HUES64 (cell line): Measurements from ENCODE around the gene GRAMD1B.

ENCODE experiments used
- H3K27ac ChIP-seq: 2 replicates; pipeline ENCODE4 v1.7.0; 2013; ENCODE audit warnings: low read depth, low read length, inconsistent platforms
- H3K27me3 ChIP-seq: 2 replicates; pipeline ENCODE4 v1.6.1; 2013; ENCODE audit warnings: mild to moderate bottlenecking, low read length; ENCODE audit not compliant: insufficient read depth
- H3K36me3 ChIP-seq: 2 replicates; pipeline ENCODE4 v1.6.1; 2013; ENCODE audit warnings: mild to moderate bottlenecking, low read length; ENCODE audit not compliant: insufficient read depth
- H3K4me1 ChIP-seq: 2 replicates; pipeline ENCODE4 v1.6.1; 2013; ENCODE audit warnings: mild to moderate bottlenecking, low read length, moderate library complexity; ENCODE audit not compliant: insufficient read depth
- H3K4me3 ChIP-seq: 2 replicates; pipeline ENCODE4 v1.5.1; 2013; ENCODE audit warnings: mild to moderate bottlenecking, low read length, moderate library complexity
- H3K9ac ChIP-seq: 2 replicates; pipeline ENCODE4 v1.6.1; 2013; ENCODE audit warnings: mild to moderate bottlenecking, low read depth, low read length
- H3K9me3 ChIP-seq: 2 replicates; pipeline ENCODE4 v1.6.1; 2013; ENCODE audit warnings: low read depth, low read length; ENCODE audit not compliant: insufficient read depth
- WGBS: fragments of 150-250, 120-280 bp; methylation state at CpG from one replicate; pipeline ENCODE4 v1.1.7; 2013; ENCODE audit warnings: missing lambda C conversion rate; 5-methylcytosine and 5-hydroxymethylcytosine counted together

Gene GRAMD1B

GRCh38 chr11:123547180-123547579 is 117.1 kb downstream of the GRAMD1B start:
- no peaks in the 10 kb centered on the region for H3K9me3 ChIP-seq
- H3K27ac ChIP-seq = no peak overlapping the region
- H3K4me3 ChIP-seq = no peak overlapping the region
- no peaks in the 10 kb centered on the region for H3K27me3 ChIP-seq
- peaks cover 25% of the 10 kb centered on the region; the same call in 1 of the 2 replicates for H3K4me1 ChIP-seq
- H3K9ac ChIP-seq = no peak overlapping the region
- no peaks in the 10 kb centered on the region for H3K36me3 ChIP-seq

GRCh38 chr11:123548774-123549173 is 118.7 kb downstream of the GRAMD1B start:
- no peak overlapping the region for H3K9ac ChIP-seq
- no peaks in the 10 kb centered on the region for H3K27me3 ChIP-seq
- 85% methylated on average over 4 of the region's 4 CpGs for WGBS
- no peaks in the 10 kb centered on the region for H3K9me3 ChIP-seq
- H3K4me1 ChIP-seq = peaks cover 25% of the 10 kb centered on the region; the same call in 1 of the 2 replicates
- no peaks in the 10 kb centered on the region for H3K36me3 ChIP-seq
- no peak overlapping the region for H3K4me3 ChIP-seq
- H3K27ac ChIP-seq = no peak overlapping the region

- H3K27me3 ChIP-seq = no peaks in the 10 kb centered on the region
- H3K9me3 ChIP-seq = no peaks in the 10 kb centered on the region
- WGBS = 85% methylated on average over 16 of the region's 16 CpGs
These were observed 120.2 kb downstream of the GRAMD1B start for GRCh38 chr11:123549926-123550917.

GRCh38 chr11:123551079-123551478 is 121.0 kb downstream of the GRAMD1B start:
- Histone ChIP-seq H3K9ac (no peak overlapping the region), H3K4me3 (no peak overlapping the region), H3K4me1 (peaks cover 16% of the 10 kb centered on the region; the same call in 1 of the 2 replicates), H3K36me3 (no peaks in the 10 kb centered on the region), H3K27ac (no peak overlapping the region), H3K9me3 (no peaks in the 10 kb centered on the region), H3K27me3 (no peaks in the 10 kb centered on the region)
- WGBS = 92% methylated on average over 6 of the region's 6 CpGs

More at GRCh38 chr11:123549926-123550917, 120.2 kb downstream of the GRAMD1B start:
- Histone ChIP-seq H3K4me3 (no peak overlapping the region), H3K27ac (no peak overlapping the region), H3K9ac (no peak overlapping the region), H3K36me3 (no peaks in the 10 kb centered on the region), H3K4me1 (peaks cover 16% of the 10 kb centered on the region; the same call in 1 of the 2 replicates)

DNA sequence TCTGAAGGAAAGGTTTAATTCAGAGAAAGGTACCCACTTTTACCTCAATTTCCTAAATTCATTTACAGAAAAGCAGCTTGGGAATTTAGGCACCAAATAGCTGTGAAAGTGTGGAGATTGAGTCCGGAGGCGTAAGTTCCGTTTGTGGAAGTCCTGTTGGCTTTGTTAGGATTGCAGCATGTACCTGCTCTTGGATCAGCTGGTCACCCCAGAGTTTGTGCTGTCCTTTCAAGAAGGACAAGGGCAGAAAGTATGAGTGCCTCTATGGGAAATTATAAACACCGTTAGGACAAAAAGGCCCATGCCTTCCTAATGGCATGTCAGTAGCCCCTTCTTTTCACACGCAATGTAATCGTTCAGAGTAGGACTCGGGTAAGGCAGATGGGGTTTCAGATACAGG is 126.6 kb downstream of the GRAMD1B start:
- Histone ChIP-seq H3K9me3 (no peaks in the 10 kb centered on the region), H3K4me1 (peaks cover 22% of the 10 kb centered on the region), H3K27me3 (no peaks in the 10 kb centered on the region), H3K9ac (no peak overlapping the region), H3K4me3 (no peak overlapping the region), H3K36me3 (no peaks in the 10 kb centered on the region), H3K27ac (no peak overlapping the region)
- 90% methylated on average over 7 of the region's 7 CpGs for WGBS

GRCh38 chr11:123558536-123559315 is 128.7 kb downstream of the GRAMD1B start:
- H3K36me3 ChIP-seq = no peaks in the 10 kb centered on the region
- H3K4me3 ChIP-seq = no peak overlapping the region
- H3K9ac ChIP-seq = no peak overlapping the region
- no peaks in the 10 kb centered on the region for H3K9me3 ChIP-seq
- H3K27ac ChIP-seq = no peak overlapping the region
- H3K4me1 ChIP-seq = peaks cover 24% of the 10 kb centered on the region
- no peaks in the 10 kb centered on the region for H3K27me3 ChIP-seq
- 89% methylated on average over 12 of the region's 12 CpGs for WGBS

DNA sequence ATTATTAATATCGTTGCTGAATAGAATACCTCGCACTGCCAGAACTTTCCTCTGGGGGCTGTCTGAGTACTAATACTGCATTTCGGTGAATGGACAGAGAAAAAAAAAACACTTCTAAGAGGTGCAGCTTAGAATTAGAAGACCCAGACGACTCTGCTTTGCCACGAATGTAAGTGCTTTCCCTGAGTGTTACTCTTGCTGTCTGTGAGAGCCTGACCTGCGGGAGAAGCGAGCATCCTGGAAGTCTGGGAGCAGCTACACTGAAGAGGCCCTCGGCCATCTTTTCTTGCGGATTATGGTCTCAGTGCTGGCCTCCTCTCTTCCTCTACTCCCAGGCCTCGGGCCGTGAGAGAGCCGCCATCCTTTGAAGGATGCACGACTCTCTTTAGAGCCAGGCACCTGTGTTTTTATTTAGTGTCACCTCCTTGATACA is 129.5 kb downstream of the GRAMD1B start:
- peaks cover 25% of the 10 kb centered on the region for H3K4me1 ChIP-seq
- no peaks in the 10 kb centered on the region for H3K36me3 ChIP-seq
- H3K9ac ChIP-seq = peak overlapping the region; percentile 32; the same call in 1 of the 2 replicates
- H3K9me3 ChIP-seq = no peaks in the 10 kb centered on the region
- H3K27ac ChIP-seq = no peak overlapping the region
- 83% methylated on average over 13 of the region's 13 CpGs for WGBS
- H3K27me3 ChIP-seq = no peaks in the 10 kb centered on the region
- peak overlapping the region; percentile 27; the same call in 1 of the 2 replicates for H3K4me3 ChIP-seq

GRCh38 chr11:123560006-123560405 is 129.9 kb downstream of the GRAMD1B start:
- H3K4me3 ChIP-seq = peak overlapping the region; percentile 27; the same call in 1 of the 2 replicates
- H3K9ac ChIP-seq = peak overlapping the region; percentile 32
- peaks cover 29% of the 10 kb centered on the region for H3K4me1 ChIP-seq
- H3K9me3 ChIP-seq = no peaks in the 10 kb centered on the region
- 77% methylated on average over 23 of the region's 23 CpGs for WGBS
- no peak overlapping the region for H3K27ac ChIP-seq
- H3K36me3 ChIP-seq = no peaks in the 10 kb centered on the region
- H3K27me3 ChIP-seq = no peaks in the 10 kb centered on the region

DNA sequence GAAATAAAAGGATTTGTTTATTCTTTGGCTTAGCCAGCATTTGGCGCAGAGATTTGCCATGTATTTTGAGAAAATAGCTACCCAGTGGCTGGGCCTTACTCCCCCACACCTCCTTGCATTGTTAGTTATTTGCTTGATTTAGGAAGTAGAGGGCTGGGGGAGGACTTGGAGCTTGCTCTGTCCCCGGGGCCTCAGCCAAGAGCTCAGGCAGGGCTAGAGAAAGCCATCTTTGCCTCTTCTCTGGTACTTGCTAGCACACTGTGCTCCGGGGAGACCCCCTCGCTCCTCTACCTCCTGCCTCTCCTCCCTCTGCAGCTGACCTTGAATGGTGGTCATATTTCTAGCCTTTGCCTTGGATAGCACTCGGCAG is 131.3 kb downstream of the GRAMD1B start:
- Histone ChIP-seq H3K4me3 (no peak overlapping the region), H3K36me3 (no peaks in the 10 kb centered on the region), H3K9ac (no peak overlapping the region), H3K27ac (0 out of 2 replicates have a peak overlapping the region, but pooled peaks have one; percentile 21), H3K4me1 (peaks cover 29% of the 10 kb centered on the region), H3K9me3 (no peaks in the 10 kb centered on the region), H3K27me3 (no peaks in the 10 kb centered on the region)
- WGBS = 84% methylated on average over 5 of the region's 5 CpGs

DNA sequence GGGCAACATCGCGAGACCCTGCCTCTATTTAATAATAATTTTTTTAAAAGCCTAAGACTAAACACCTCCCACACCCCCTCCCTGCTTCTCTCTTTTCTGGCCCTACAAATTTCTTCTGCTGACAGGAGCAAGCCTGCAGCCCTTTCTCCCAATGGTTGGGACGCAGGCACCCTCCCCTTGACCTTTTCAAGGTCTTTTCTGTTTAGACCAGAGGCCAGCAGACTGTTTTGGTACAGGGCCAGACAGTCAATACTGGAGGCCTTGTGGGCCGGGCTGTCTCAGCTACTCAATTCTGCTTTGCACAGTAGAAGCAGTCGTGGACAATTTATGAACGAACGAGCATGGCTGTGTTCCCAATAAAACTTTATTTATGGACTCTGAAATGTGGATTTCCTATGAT is 132.1 kb downstream of the GRAMD1B start:
- Histone ChIP-seq H3K36me3 (no peaks in the 10 kb centered on the region), H3K27me3 (no peaks in the 10 kb centered on the region), H3K9ac (no peak overlapping the region), H3K27ac (no peak overlapping the region), H3K9me3 (no peaks in the 10 kb centered on the region), H3K4me1 (peaks cover 29% of the 10 kb centered on the region), H3K4me3 (no peak overlapping the region)
- WGBS = 95% methylated on average over 7 of the region's 7 CpGs

- Histone ChIP-seq H3K9ac (no peak overlapping the region), H3K4me1 (peaks cover 29% of the 10 kb centered on the region), H3K27me3 (no peaks in the 10 kb centered on the region), H3K4me3 (no peak overlapping the region), H3K36me3 (no peaks in the 10 kb centered on the region), H3K27ac (no peak overlapping the region), H3K9me3 (no peaks in the 10 kb centered on the region)
- whole genome bisulfite sequencing = 93% methylated on average over 8 of the region's 8 CpGs
These were observed 132.8 kb downstream of the GRAMD1B start for GRCh38 chr11:123562829-123563228.
